Karpas-422 (cell line): ENCODE measurements around the gene FHIT. TPM values are rescaled to one million over a fixed set of nuclear protein-coding genes. Genes with fewer than 3 reads are reported as not detected.

Source experiments
- DNase-seq: peaks from one replicate; pipeline ENCODE4 v3.0.0-alpha.2; 2015
- H2AFZ ChIP-seq: fragments of 200-600 bp; sonication (generic); 2 replicates; pipeline ENCODE4 v1.6.1; 2014; ENCODE audit warnings: antibody characterized with exemption, low read length, mixed read lengths
- H3K27ac ChIP-seq: fragments of 200-600 bp; sonication (generic); 2 replicates; pipeline ENCODE4 v1.5.1; 2014; ENCODE audit warnings: mild to moderate bottlenecking, low read length, moderate library complexity
- H3K27me3 ChIP-seq: fragments of 200-600 bp; sonication (generic); 2 replicates; pipeline ENCODE4 v1.6.1; 2014; ENCODE audit warnings: low read length, mixed read lengths
- H3K36me3 ChIP-seq: fragments of 200-600 bp; sonication (generic); 2 replicates; pipeline ENCODE4 v1.6.1; 2014; ENCODE audit warnings: low read length, mixed read lengths; ENCODE audit not compliant: insufficient read depth
- H3K4me1 ChIP-seq: fragments of 200-600 bp; sonication (generic); 2 replicates; pipeline ENCODE4 v1.6.1; 2014; ENCODE audit warnings: mild to moderate bottlenecking, low read length, mixed read lengths
- H3K4me2 ChIP-seq: fragments of 200-600 bp; sonication (generic); 2 replicates; pipeline ENCODE4 v1.6.1; 2014; ENCODE audit warnings: low read length, low read depth, mild to moderate bottlenecking; ENCODE audit not compliant: poor library complexity, severe bottlenecking
- H3K4me3 ChIP-seq: fragments of 200-600 bp; sonication (generic); 2 replicates; pipeline ENCODE4 v1.5.1; 2014; ENCODE audit warnings: mild to moderate bottlenecking, antibody characterized with exemption, low read length, mixed read lengths
- H3K79me2 ChIP-seq: fragments of 200-600 bp; sonication (generic); 2 replicates; pipeline ENCODE4 v1.6.1; 2014; ENCODE audit warnings: mild to moderate bottlenecking, low read length, mixed read lengths
- H3K9ac ChIP-seq: fragments of 200-600 bp; sonication (generic); 2 replicates; pipeline ENCODE4 v1.6.0; 2014; ENCODE audit warnings: low read length
- H3K9me2 ChIP-seq: fragments of 200-600 bp; sonication (generic), shearing (Covaris generic); replicated peaks from 2 replicates; pipeline ENCODE4 v1.6.0; 2014; ENCODE audit warnings: mild to moderate bottlenecking, low read length, moderate library complexity; ENCODE audit not compliant: insufficient read depth
- H3K9me3 ChIP-seq: fragments of 300-700, 200-600 bp; sonication (generic); 2 replicates; pipeline ENCODE4 v1.6.1; 2014; ENCODE audit warnings: low read length, mixed read lengths
- H4K20me1 ChIP-seq: fragments of 200-600 bp; sonication (generic); 2 replicates; pipeline ENCODE4 v1.6.1; 2014; ENCODE audit warnings: mild to moderate bottlenecking, antibody characterized with exemption, low read length, low read depth; ENCODE audit not compliant: insufficient read depth
- total RNA-seq: library from RNA; depleted of rRNA; stranded (reverse); fragments of >200 nt; shearing (Covaris generic); gene quantifications from 2 replicates; pipeline ENCODE4 v1.2.3, GENCODE V29; 2014; ENCODE audit warnings: low replicate concordance

The FHIT gene
- total RNA-seq, 1 experiment from 2014 or later, result not detected

- Histone ChIP-seq H3K27me3 (no peaks in the 10 kb centered on the region), H2AFZ (no peak overlapping the region), H3K4me1 (no peaks in the 10 kb centered on the region), H3K4me2 (no peak overlapping the region), H3K27ac (no peak overlapping the region), H4K20me1 (no peaks in the 10 kb centered on the region), H3K9ac (no peak overlapping the region), H3K4me3 (no peak overlapping the region), H3K9me3 (peaks cover 12% of the 10 kb centered on the region), H3K79me2 (no peaks in the 10 kb centered on the region), H3K9me2 (no peaks in the 10 kb centered on the region), H3K36me3 (no peaks in the 10 kb centered on the region)
- no peak for DNase-seq
These were observed 741.8 kb downstream of the FHIT start for GRCh38 chr3:60509471-60509870.

- Histone ChIP-seq H3K4me2 (no peak overlapping the region), H3K9me2 (no peaks in the 10 kb centered on the region), H3K27me3 (no peaks in the 10 kb centered on the region), H3K9ac (no peak overlapping the region), H3K27ac (no peak overlapping the region), H3K9me3 (peaks cover 16% of the 10 kb centered on the region), H3K4me1 (no peaks in the 10 kb centered on the region), H3K4me3 (no peak overlapping the region), H4K20me1 (no peaks in the 10 kb centered on the region), H3K79me2 (no peaks in the 10 kb centered on the region), H2AFZ (no peak overlapping the region), H3K36me3 (no peaks in the 10 kb centered on the region)
- DNase-seq, result no peak
These were observed 746.3 kb downstream of the FHIT start for GRCh38 chr3:60504827-60505457.

GRCh38 chr3:60501314-60501713, 749.9 kb downstream of the FHIT start:
- H3K4me3 ChIP-seq, result no peak overlapping the region
- H3K79me2 ChIP-seq, result no peaks in the 10 kb centered on the region
- H3K27me3 ChIP-seq, result no peaks in the 10 kb centered on the region
- H4K20me1 ChIP-seq, result no peaks in the 10 kb centered on the region
- no peaks in the 10 kb centered on the region for H3K4me1 ChIP-seq
- no peak overlapping the region for H3K27ac ChIP-seq
- H3K4me2 ChIP-seq, result no peak overlapping the region
- H3K9me2 ChIP-seq, result no peaks in the 10 kb centered on the region
- no peak for DNase-seq
- H2AFZ ChIP-seq, result no peak overlapping the region
- H3K9me3 ChIP-seq, result peaks cover 16% of the 10 kb centered on the region; the same call in 1 of the 2 replicates
- H3K36me3 ChIP-seq, result no peaks in the 10 kb centered on the region
- no peak overlapping the region for H3K9ac ChIP-seq

GRCh38 chr3:60497902-60498301, 753.4 kb downstream of the FHIT start:
- Histone ChIP-seq H3K27me3 (no peaks in the 10 kb centered on the region), H4K20me1 (no peaks in the 10 kb centered on the region), H3K27ac (no peak overlapping the region), H3K4me1 (no peaks in the 10 kb centered on the region), H3K9ac (no peak overlapping the region), H3K4me3 (no peak overlapping the region), H3K36me3 (no peaks in the 10 kb centered on the region), H3K79me2 (no peaks in the 10 kb centered on the region), H2AFZ (no peak overlapping the region), H3K4me2 (no peak overlapping the region), H3K9me2 (no peaks in the 10 kb centered on the region), H3K9me3 (peaks cover 30% of the 10 kb centered on the region)
- no peak for DNase-seq

GRCh38 chr3:60490992-60491391, 760.3 kb downstream of the FHIT start:
- Histone ChIP-seq H4K20me1 (no peaks in the 10 kb centered on the region), H3K9ac (no peak overlapping the region), H3K4me3 (no peak overlapping the region), H3K36me3 (no peaks in the 10 kb centered on the region), H3K79me2 (no peaks in the 10 kb centered on the region), H3K9me3 (peaks cover 23% of the 10 kb centered on the region), H3K9me2 (no peaks in the 10 kb centered on the region), H2AFZ (no peak overlapping the region), H3K27me3 (no peaks in the 10 kb centered on the region), H3K4me2 (no peak overlapping the region), H3K27ac (no peak overlapping the region), H3K4me1 (no peaks in the 10 kb centered on the region)
- DNase-seq, result no peak

- H3K4me3 ChIP-seq, result no peak overlapping the region
- H3K36me3 ChIP-seq, result no peaks in the 10 kb centered on the region
- H4K20me1 ChIP-seq, result no peaks in the 10 kb centered on the region
- H3K9me2 ChIP-seq, result no peaks in the 10 kb centered on the region
- no peak overlapping the region for H3K27ac ChIP-seq
- H3K4me1 ChIP-seq, result no peaks in the 10 kb centered on the region
- no peak overlapping the region for H2AFZ ChIP-seq
- peaks cover 8% of the 10 kb centered on the region for H3K9me3 ChIP-seq
- H3K79me2 ChIP-seq, result no peaks in the 10 kb centered on the region
- H3K4me2 ChIP-seq, result no peak overlapping the region
- no peaks in the 10 kb centered on the region for H3K27me3 ChIP-seq
- DNase-seq, result no peak
- no peak overlapping the region for H3K9ac ChIP-seq
These were observed 776.2 kb downstream of the FHIT start for GRCh38 chr3:60475096-60475495.

GRCh38 chr3:60469481-60469880, 781.8 kb downstream of the FHIT start:
- Histone ChIP-seq H3K9ac (no peak overlapping the region), H3K27ac (no peak overlapping the region), H3K9me3 (peaks cover 34% of the 10 kb centered on the region), H2AFZ (no peak overlapping the region), H3K9me2 (no peaks in the 10 kb centered on the region), H3K4me2 (no peak overlapping the region), H4K20me1 (no peaks in the 10 kb centered on the region), H3K4me3 (no peak overlapping the region), H3K4me1 (no peaks in the 10 kb centered on the region), H3K27me3 (no peaks in the 10 kb centered on the region), H3K79me2 (no peaks in the 10 kb centered on the region), H3K36me3 (no peaks in the 10 kb centered on the region)
- DNase-seq, result no peak

- H3K36me3 ChIP-seq, result no peaks in the 10 kb centered on the region
- no peaks in the 10 kb centered on the region for H4K20me1 ChIP-seq
- H3K9me2 ChIP-seq, result no peaks in the 10 kb centered on the region
- H3K9me3 ChIP-seq, result peaks cover 28% of the 10 kb centered on the region
- no peak for DNase-seq
- H3K79me2 ChIP-seq, result no peaks in the 10 kb centered on the region
- H3K27me3 ChIP-seq, result no peaks in the 10 kb centered on the region
- H3K4me2 ChIP-seq, result no peak overlapping the region
- H3K4me1 ChIP-seq, result no peaks in the 10 kb centered on the region
- no peak overlapping the region for H3K9ac ChIP-seq
- no peak overlapping the region for H2AFZ ChIP-seq
- no peak overlapping the region for H3K27ac ChIP-seq
- H3K4me3 ChIP-seq, result no peak overlapping the region
These were observed 787.6 kb downstream of the FHIT start for GRCh38 chr3:60463685-60464084.
